Hepatocyte (in vitro differentiated cells): Measurements from ENCODE around the gene SYCN.
"Not testable (repeated sequence)": the region's sequence is repeated elsewhere in the genome, so short reads cannot be mapped to it uniquely, and the experiment has no call there.

Source experiments
- EZH2 ChIP-seq: fragments of 200-600 bp; sonication (generic); IDR thresholded peaks from 2 replicates; pipeline ENCODE4 v1.6.1; 2016; ENCODE audit warnings: antibody characterized with exemption, mild to moderate bottlenecking, borderline replicate concordance
- EZH2phosphoT487 ChIP-seq: fragments of 200-600 bp; sonication (generic); IDR thresholded peaks from one replicate; pipeline ENCODE4 v1.6.1; 2018; ENCODE audit warnings: antibody characterized with exemption, mild to moderate bottlenecking, low read depth, moderate library complexity; ENCODE audit not compliant: unreplicated experiment, severe bottlenecking
- TF ChIP-seq, protein P1 (sequence below): fragments of 200-600 bp; sonication (generic); IDR thresholded peaks from 2 replicates; pipeline ENCODE4 v1.5.1; 2016; ENCODE audit warnings: antibody characterized with exemption, mild to moderate bottlenecking; ENCODE audit not compliant: poor library complexity

GRCh38 chr19:39245166-39245565 is 41.1 kb upstream of the SYCN start:
- TF ChIP-seq, protein P1, sequence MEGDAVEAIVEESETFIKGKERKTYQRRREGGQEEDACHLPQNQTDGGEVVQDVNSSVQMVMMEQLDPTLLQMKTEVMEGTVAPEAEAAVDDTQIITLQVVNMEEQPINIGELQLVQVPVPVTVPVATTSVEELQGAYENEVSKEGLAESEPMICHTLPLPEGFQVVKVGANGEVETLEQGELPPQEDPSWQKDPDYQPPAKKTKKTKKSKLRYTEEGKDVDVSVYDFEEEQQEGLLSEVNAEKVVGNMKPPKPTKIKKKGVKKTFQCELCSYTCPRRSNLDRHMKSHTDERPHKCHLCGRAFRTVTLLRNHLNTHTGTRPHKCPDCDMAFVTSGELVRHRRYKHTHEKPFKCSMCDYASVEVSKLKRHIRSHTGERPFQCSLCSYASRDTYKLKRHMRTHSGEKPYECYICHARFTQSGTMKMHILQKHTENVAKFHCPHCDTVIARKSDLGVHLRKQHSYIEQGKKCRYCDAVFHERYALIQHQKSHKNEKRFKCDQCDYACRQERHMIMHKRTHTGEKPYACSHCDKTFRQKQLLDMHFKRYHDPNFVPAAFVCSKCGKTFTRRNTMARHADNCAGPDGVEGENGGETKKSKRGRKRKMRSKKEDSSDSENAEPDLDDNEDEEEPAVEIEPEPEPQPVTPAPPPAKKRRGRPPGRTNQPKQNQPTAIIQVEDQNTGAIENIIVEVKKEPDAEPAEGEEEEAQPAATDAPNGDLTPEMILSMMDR: not testable (repeated sequence)
- not testable (repeated sequence) for TF ChIP-seq EZH2, EZH2phosphoT487
